ENCODE results near the gene DPEP1.

The DPEP1 gene

GRCh38 chr16:89620406-89620841, 7.0 kb downstream of the DPEP1 start:
- Histone ChIP-seq H3K9me3 (no peaks in the 10 kb centered on the region), H3K36me3 (no peaks in the 10 kb centered on the region), H3K4me3 (ENCODE audit: low read depth, low read length) (no peak overlapping the region), H3K27me3 (no peaks in the 10 kb centered on the region; the same call in 1 of the 2 replicates), H3K4me1 (no peaks in the 10 kb centered on the region)
- no peak for TF ChIP-seq CTCF (IDR thresholded peaks at IDR 0.05; ENCODE audit: low read depth, low read length)
- DNase-seq, result no peak

GRCh38 chr16:89621136-89621697, 7.8 kb downstream of the DPEP1 start:
- Histone ChIP-seq H3K9me3 (no peaks in the 10 kb centered on the region), H3K4me3 (ENCODE audit: low read depth, low read length) (no peak overlapping the region), H3K27me3 (no peaks in the 10 kb centered on the region; the same call in 1 of the 2 replicates), H3K4me1 (no peaks in the 10 kb centered on the region), H3K36me3 (no peaks in the 10 kb centered on the region)
- TF ChIP-seq CTCF (IDR thresholded peaks at IDR 0.05; ENCODE audit: low read depth, low read length), result no peak
- no peak for DNase-seq

GRCh38 chr16:89621698-89622409, 8.4 kb downstream of the DPEP1 start:
- no peaks in the 10 kb centered on the region for H3K4me1 ChIP-seq
- no peak for TF ChIP-seq CTCF (IDR thresholded peaks at IDR 0.05; ENCODE audit: low read depth, low read length)
- DNase-seq, result no peak
- no peaks in the 10 kb centered on the region for H3K36me3 ChIP-seq
- H3K27me3 ChIP-seq, result no peaks in the 10 kb centered on the region; the same call in 1 of the 2 replicates
- no peak overlapping the region for H3K4me3 ChIP-seq (ENCODE audit: low read depth, low read length)
- H3K9me3 ChIP-seq, result no peaks in the 10 kb centered on the region

GRCh38 chr16:89623511-89624261, 10.2 kb downstream of the DPEP1 start:
- no peak for TF ChIP-seq CTCF (IDR thresholded peaks at IDR 0.05; ENCODE audit: low read depth, low read length)
- DNase-seq, result peak; percentile 10

GRCh38 chr16:89624777-89625761, 11.6 kb downstream of the DPEP1 start:
- no peak overlapping the region for H3K4me3 ChIP-seq (ENCODE audit: low read depth, low read length)
- TF ChIP-seq CTCF (IDR thresholded peaks at IDR 0.05; ENCODE audit: low read depth, low read length), result no peak
- H3K9me3 ChIP-seq, result no peaks in the 10 kb centered on the region
- H3K27me3 ChIP-seq, result no peaks in the 10 kb centered on the region; the same call in 1 of the 2 replicates
- DNase-seq, result no peak
- H3K36me3 ChIP-seq, result no peaks in the 10 kb centered on the region
- H3K4me1 ChIP-seq, result no peaks in the 10 kb centered on the region

More at GRCh38 chr16:89623511-89624261, 10.2 kb downstream of the DPEP1 start:
- Histone ChIP-seq H3K4me3 (ENCODE audit: low read depth, low read length) (no peak overlapping the region), H3K36me3 (no peaks in the 10 kb centered on the region), H3K27me3 (no peaks in the 10 kb centered on the region; the same call in 1 of the 2 replicates), H3K9me3 (no peaks in the 10 kb centered on the region), H3K4me1 (no peaks in the 10 kb centered on the region)

All from BE2C (cell line).